ENCODE results near the gene AGO4. TPM values are rescaled to one million over a fixed set of nuclear protein-coding genes. Genes with fewer than 3 reads are reported as not detected.

Gene AGO4
- total RNA-seq, 1 donor from 2014 or later = 21.4 TPM

- TF ChIP-seq CTCF (conservative IDR thresholded peaks at IDR 0.05) = no peak
- DNase-seq (ENCODE audit: extremely low spot score, unreplicated experiment) = no peak
- peaks cover 4% of the 10 kb centered on the region for H3K4me1 Mint-ChIP-seq (ENCODE audit: unreplicated experiment)
- peaks cover 23% of the 10 kb centered on the region for H3K36me3 Mint-ChIP-seq
- H3K27ac Mint-ChIP-seq = no peak overlapping the region
- H3K4me3 Mint-ChIP-seq = no peak overlapping the region
- H3K9me3 Mint-ChIP-seq = no peaks in the 10 kb centered on the region
- no peaks in the 10 kb centered on the region for H3K27me3 Mint-ChIP-seq
These were observed 24.6 kb downstream of the AGO4 start for GRCh38 chr1:35832276-35832905.

GRCh38 chr1:35833395-35833794, 25.6 kb downstream of the AGO4 start:
- Mint-ChIP-seq H3K9me3 (no peaks in the 10 kb centered on the region), H3K27ac (no peak overlapping the region), H3K27me3 (no peaks in the 10 kb centered on the region), H3K4me3 (no peak overlapping the region), H3K36me3 (peaks cover 25% of the 10 kb centered on the region), H3K4me1 (ENCODE audit: unreplicated experiment) (peaks cover 4% of the 10 kb centered on the region)
- TF ChIP-seq CTCF (conservative IDR thresholded peaks at IDR 0.05) = no peak
- DNase-seq (ENCODE audit: extremely low spot score, unreplicated experiment) = no peak

- Mint-ChIP-seq H3K27ac (no peak overlapping the region), H3K4me1 (ENCODE audit: unreplicated experiment) (peaks cover 4% of the 10 kb centered on the region)
These were observed 26.4 kb downstream of the AGO4 start for GRCh38 chr1:35834218-35834617.

GRCh38 chr1:35835398-35835797, 27.6 kb downstream of the AGO4 start:
- no peaks in the 10 kb centered on the region for H3K9me3 Mint-ChIP-seq
- DNase-seq (ENCODE audit: extremely low spot score, unreplicated experiment) = no peak
- TF ChIP-seq CTCF (conservative IDR thresholded peaks at IDR 0.05) = no peak
- peaks cover 28% of the 10 kb centered on the region for H3K36me3 Mint-ChIP-seq
- H3K4me3 Mint-ChIP-seq = no peak overlapping the region
- H3K27ac Mint-ChIP-seq = peak overlapping the region; percentile 29
- H3K27me3 Mint-ChIP-seq = no peaks in the 10 kb centered on the region
- peaks cover 4% of the 10 kb centered on the region for H3K4me1 Mint-ChIP-seq (ENCODE audit: unreplicated experiment)

More at GRCh38 chr1:35834218-35834617, 26.4 kb downstream of the AGO4 start:
- no peak for TF ChIP-seq CTCF (conservative IDR thresholded peaks at IDR 0.05)
- no peak for DNase-seq (ENCODE audit: extremely low spot score, unreplicated experiment)
- Mint-ChIP-seq H3K36me3 (peaks cover 28% of the 10 kb centered on the region), H3K9me3 (no peaks in the 10 kb centered on the region), H3K4me3 (no peak overlapping the region), H3K27me3 (no peaks in the 10 kb centered on the region)

- no peak for TF ChIP-seq CTCF (conservative IDR thresholded peaks at IDR 0.05)
- Mint-ChIP-seq H3K27ac (no peak overlapping the region), H3K4me3 (no peak overlapping the region), H3K4me1 (ENCODE audit: unreplicated experiment) (peaks cover 4% of the 10 kb centered on the region), H3K27me3 (no peaks in the 10 kb centered on the region), H3K36me3 (peaks cover 25% of the 10 kb centered on the region), H3K9me3 (no peaks in the 10 kb centered on the region)
- no peak for DNase-seq (ENCODE audit: extremely low spot score, unreplicated experiment)
These were observed 28.9 kb downstream of the AGO4 start for GRCh38 chr1:35836734-35837133.
